Measurements from ENCODE around the gene TSEN34. TPM values are rescaled to one million over a fixed set of nuclear protein-coding genes. Genes with fewer than 3 reads are reported as not detected.

TSEN34 gene
- total RNA-seq, 2 donors from 2014 or later, result 36.7 to 37.0 TPM

DNA sequence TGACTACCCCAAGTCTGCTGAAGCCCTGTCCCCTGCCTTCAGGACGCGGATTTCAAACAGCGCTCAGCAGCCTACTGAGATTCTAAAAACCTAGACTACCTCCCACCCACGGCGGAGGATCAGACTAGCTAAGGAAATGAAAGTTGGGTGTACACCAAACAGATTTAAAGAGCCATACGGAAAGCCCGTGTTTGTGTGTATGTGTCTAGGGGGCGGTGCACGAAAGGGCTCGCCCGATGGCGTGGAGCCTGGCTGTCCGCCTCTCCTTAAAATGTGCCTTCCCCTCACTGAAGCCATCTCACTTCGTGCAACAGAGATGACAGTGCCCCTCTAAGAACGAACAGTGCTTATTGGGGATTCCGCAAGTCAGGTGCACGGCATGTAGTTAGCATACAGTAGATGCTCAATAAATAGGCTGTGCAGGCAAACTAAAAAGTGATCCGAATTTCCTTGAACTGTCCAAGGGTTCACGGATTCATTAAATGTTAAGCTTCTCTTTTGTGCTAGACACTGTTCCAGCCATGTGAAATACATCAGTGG lies 32.2 kb upstream of the TSEN34 start:
- H3K27me3 ChIP-seq, result no peaks in the 10 kb centered on the region
- H3K36me3 ChIP-seq, result peaks cover 43% of the 10 kb centered on the region
- peaks cover 0 to 41% of the 10 kb centered on the region in 2 donors for H3K4me1 ChIP-seq
- no peaks in the 10 kb centered on the region for H3K9me3 ChIP-seq
- no peak for DNase-seq (ENCODE audit: low spot score)
- TF ChIP-seq, protein P1, sequence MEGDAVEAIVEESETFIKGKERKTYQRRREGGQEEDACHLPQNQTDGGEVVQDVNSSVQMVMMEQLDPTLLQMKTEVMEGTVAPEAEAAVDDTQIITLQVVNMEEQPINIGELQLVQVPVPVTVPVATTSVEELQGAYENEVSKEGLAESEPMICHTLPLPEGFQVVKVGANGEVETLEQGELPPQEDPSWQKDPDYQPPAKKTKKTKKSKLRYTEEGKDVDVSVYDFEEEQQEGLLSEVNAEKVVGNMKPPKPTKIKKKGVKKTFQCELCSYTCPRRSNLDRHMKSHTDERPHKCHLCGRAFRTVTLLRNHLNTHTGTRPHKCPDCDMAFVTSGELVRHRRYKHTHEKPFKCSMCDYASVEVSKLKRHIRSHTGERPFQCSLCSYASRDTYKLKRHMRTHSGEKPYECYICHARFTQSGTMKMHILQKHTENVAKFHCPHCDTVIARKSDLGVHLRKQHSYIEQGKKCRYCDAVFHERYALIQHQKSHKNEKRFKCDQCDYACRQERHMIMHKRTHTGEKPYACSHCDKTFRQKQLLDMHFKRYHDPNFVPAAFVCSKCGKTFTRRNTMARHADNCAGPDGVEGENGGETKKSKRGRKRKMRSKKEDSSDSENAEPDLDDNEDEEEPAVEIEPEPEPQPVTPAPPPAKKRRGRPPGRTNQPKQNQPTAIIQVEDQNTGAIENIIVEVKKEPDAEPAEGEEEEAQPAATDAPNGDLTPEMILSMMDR (IDR thresholded peaks at IDR 0.05), result no peak
- H3K4me3 ChIP-seq, result peak overlapping the region; percentile 65 to 79
- H3K27ac ChIP-seq, result peak overlapping the region; percentile 96

DNA sequence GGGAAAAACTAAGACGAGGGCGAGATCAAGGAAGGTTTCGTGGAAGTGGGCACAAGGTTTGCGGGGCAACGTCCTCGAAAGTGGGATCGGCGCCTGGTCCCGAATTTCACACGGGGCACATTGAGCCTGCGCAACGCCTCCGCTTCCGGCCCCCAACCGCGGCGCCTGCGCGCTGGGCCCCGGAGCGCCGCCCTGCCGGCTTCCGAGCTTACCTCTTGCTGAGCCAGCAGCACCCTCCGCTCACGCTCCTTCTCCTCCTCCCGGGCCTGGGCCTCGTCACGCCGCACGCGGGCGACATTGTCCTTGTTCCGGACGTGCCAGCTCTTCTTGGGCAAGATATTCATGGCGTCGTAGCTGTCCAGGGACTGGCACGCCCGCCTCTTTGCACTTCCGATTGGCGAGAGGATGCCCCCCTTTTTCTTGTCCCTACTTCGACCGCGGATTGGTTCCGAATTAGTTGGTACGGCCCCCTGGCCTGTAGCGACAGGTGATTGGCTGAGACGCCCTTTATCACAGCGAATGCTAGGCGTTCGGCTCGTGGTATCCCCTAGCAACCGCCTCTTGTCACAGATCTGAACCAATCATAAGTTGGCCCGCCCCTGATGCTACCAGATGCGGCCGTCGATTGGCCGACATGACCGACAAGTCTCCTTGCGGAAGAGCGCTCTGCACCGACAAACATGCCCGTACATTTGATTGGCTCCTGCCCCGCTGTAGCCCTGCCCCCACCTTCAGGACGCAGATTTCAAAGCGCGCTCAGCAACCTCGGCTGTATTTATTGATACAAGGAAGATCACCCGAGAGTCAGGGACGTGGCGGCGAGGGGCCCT lies 31.5 kb upstream of the TSEN34 start, which contains the start of gene LENG1:
Gene LENG1 (minus strand): TSS at position 370 of the 830 bp plus-strand sequence. CDS start 26 bp downstream, at position 344.
- peaks cover 0 to 45% of the 10 kb centered on the region in 2 donors for H3K4me1 ChIP-seq
- DNase-seq (ENCODE audit: low spot score), result peak; percentile 100
- peaks cover 36% of the 10 kb centered on the region for H3K36me3 ChIP-seq
- no peaks in the 10 kb centered on the region for H3K9me3 ChIP-seq
- peak within 1 kb of the TSS; percentile 96 for H3K27ac ChIP-seq
- H3K4me3 ChIP-seq, result peak within 1 kb of the TSS; percentile 65 to 79
- TF ChIP-seq, protein P1 (IDR thresholded peaks at IDR 0.05), result peak in 1 of 2 donors; percentile 64
- H3K27me3 ChIP-seq, result no peaks in the 10 kb centered on the region

DNA sequence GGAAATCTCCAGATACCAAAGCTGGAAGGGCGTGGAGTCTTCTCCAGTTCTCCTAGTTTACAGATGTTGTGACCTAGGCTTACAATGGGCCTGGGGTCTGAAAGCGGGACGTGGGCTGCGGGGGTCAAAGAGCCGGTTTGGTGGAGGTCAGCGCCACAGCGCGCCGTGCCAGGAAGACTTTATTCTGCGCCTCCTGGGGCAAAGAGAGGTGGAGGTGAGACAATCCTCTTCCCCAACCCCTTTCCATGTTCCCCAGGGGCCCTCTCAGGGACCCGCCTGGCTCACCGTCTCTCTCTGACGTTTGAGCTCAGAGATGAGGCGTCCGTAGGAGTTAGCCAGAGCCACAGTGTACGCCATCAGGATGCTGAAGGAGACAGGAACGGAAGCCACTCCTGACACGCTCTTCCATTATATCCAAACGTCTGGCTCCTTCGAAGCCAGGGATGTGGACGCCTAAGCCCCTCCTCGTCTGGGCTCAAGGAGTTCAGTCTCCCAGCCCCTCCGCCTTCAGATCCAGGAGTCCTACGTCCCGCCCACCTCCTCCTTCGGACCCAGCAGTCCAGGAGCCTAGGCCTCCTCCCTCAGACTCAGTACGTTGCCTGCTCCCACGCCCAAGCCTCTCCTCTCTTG lies 30.8 kb upstream of the TSEN34 start:
- no peaks in the 10 kb centered on the region for H3K9me3 ChIP-seq
- H3K36me3 ChIP-seq, result peaks cover 29% of the 10 kb centered on the region
- no peaks in the 10 kb centered on the region for H3K27me3 ChIP-seq
- peaks cover 0 to 49% of the 10 kb centered on the region in 2 donors for H3K4me1 ChIP-seq
- H3K27ac ChIP-seq, result peak overlapping the region; percentile 77 to 86
- TF ChIP-seq, protein P1 (IDR thresholded peaks at IDR 0.05), result no peak
- peak overlapping the region; percentile 49 to 79 for H3K4me3 ChIP-seq
- no peak for DNase-seq (ENCODE audit: low spot score)

DNA sequence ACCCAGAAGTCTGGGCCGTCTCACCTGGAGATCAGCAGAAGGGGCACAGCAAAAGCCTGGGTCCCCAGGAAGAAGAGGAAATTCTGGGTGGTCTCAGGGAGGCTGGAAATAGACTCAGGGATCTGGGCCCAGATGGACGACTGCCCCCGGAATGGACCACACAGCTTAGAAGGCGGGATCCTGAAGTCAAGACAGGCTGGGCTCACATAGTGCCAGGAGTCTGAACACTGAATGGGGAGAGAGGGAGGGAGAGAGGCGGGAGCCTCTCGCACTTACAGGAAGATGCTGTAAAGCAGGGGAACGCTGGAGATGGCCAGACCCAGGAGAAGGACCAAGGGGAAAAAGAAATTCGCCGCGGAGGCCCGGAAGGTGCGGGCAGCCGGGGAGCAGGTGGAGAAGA lies 30.3 kb upstream of the TSEN34 start:
- no peaks in the 10 kb centered on the region for H3K9me3 ChIP-seq
- H3K27me3 ChIP-seq, result no peaks in the 10 kb centered on the region
- DNase-seq (ENCODE audit: low spot score), result no peak
- peak overlapping the region in 1 of 2 donors; percentile 79 for H3K4me3 ChIP-seq
- H3K27ac ChIP-seq, result peak overlapping the region; percentile 77 to 86
- H3K4me1 ChIP-seq, result peaks cover 0 to 49% of the 10 kb centered on the region in 2 donors
- TF ChIP-seq, protein P1 (IDR thresholded peaks at IDR 0.05), result no peak
- peaks cover 23% of the 10 kb centered on the region for H3K36me3 ChIP-seq

DNA sequence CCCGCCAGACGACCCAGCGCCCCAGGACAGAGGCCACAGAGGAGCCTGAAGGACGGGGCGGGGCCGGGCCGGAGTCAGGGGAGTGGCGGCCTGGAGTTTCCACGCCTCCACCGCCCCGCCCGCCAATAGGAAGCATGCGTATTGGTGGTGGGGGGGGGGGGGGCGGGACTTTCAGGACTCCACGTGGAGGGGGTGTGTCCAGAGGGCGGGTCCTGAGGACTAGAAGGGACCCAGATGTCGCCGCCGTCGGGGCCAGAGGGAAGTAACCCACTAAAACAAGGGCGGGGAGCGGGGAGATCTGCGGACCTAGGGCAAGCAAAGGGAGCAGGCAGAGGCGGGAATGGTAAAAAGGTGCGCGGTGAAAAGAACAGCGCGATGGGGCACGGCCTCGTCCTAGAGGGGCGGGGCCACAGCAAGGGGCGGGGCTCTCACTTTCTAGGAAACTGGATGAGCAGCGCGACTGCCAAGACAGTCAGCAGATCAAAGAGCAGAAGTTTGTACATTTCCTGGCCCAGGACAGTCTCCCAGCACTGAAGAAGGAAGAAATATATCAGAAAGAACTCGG lies 28.8 kb upstream of the TSEN34 start:
- Histone ChIP-seq H3K36me3 (peaks cover 9% of the 10 kb centered on the region), H3K9me3 (no peaks in the 10 kb centered on the region), H3K27me3 (no peaks in the 10 kb centered on the region), H3K4me3 (peak overlapping the region; percentile 18 to 51), H3K4me1 (peaks cover 0 to 49% of the 10 kb centered on the region in 2 donors), H3K27ac (peak overlapping the region in 1 of 2 donors; percentile 31)
- TF ChIP-seq, protein P1 (IDR thresholded peaks at IDR 0.05), result no peak
- DNase-seq (ENCODE audit: low spot score), result peak; percentile 83

Data from right atrium auricular region (tissue), 2 donors.